HCT116 (cell line): ENCODE measurements around the gene U2AF2. TPM values are rescaled to one million over a fixed set of nuclear protein-coding genes. Genes with fewer than 3 reads are reported as not detected.

Experiments
- ATAC-seq: fragments of 200-7000 bp; cut with Tn5 transposase; 2 replicates; pipeline ENCODE4 v1.9.1; 2020; ENCODE audit warnings: mild to moderate bottlenecking, moderate library complexity
- BruUV-seq: library from RNA; stranded (reverse); fragments of 400-500 nt; replicated peaks from 2 replicates; lab custom pipeline; 2021; lab: Mats Ljungman, UMichigan
- CTCF ChIA-PET: fragments of 300-600 bp; sonication (Branson Sonifier 250); formaldehyde crosslinking; loops from one replicate; lab custom pipeline; 2021; ENCODE audit warnings: antibody characterized with exemption; lab: Charles Lee
- POLR2A ChIA-PET: fragments of 300-600, 350-600 bp; sonication (Branson Sonifier 250); formaldehyde crosslinking; loops from one replicate; lab custom pipeline; 2021; ENCODE audit warnings: antibody characterized with exemption; lab: Charles Lee
- RAD21 ChIA-PET, 2 experiments: fragments of 300-600 bp; sonication (Branson Sonifier 250); formaldehyde crosslinking; loops; one replicate each; lab custom pipeline; 2023; ENCODE audit warnings: low total read pairs in 2 of 2; ENCODE audit not compliant: uncharacterized antibody in 2 of 2, unreplicated experiment in 2 of 2, low non-redundant PET in 1 of 2; lab: Charles Lee
- DNase-seq: peaks from one replicate; pipeline ENCODE4 v3.0.0-alpha.2; 2010; ENCODE audit warnings: low read depth, low spot score
- H2AFZ ChIP-seq: fragments of 200-600 bp; shearing (Covaris generic), sonication (generic); 2 replicates; pipeline ENCODE4 v1.6.1; 2017; ENCODE audit warnings: low read depth, mixed run types, mixed read lengths, antibody characterized with exemption, low read length; ENCODE audit not compliant: poor library complexity, severe bottlenecking
- H3K27ac ChIP-seq: 2 replicates; pipeline ENCODE4 v1.5.1; 2012; ENCODE audit warnings: low read depth, low read length
- H3K27me3 ChIP-seq: fragments of 200-600 bp; sonication (generic); 2 replicates; pipeline ENCODE4 v1.6.1; 2016; ENCODE audit warnings: mixed run types, low read length, mixed read lengths; ENCODE audit not compliant: insufficient read depth
- H3K36me3 ChIP-seq, 2 experiments: fragments of 200-500 bp in 1 of 2; fragments of 200-600 bp in 1 of 2; sonication (Bioruptor generic) in 1 of 2; sonication (generic) in 1 of 2; 2 replicates each; pipeline versions ENCODE4 v1.5.1 to v1.6.1; 2014 to 2016; ENCODE audit warnings: low read length in 2 of 2, inconsistent platforms in 1 of 2, mixed read lengths in 1 of 2, mixed run types in 1 of 2; ENCODE audit not compliant: insufficient read depth in 2 of 2, control insufficient read depth in 1 of 2
- H3K4me1 ChIP-seq, 2 experiments: fragments of 200-600 bp in 1 of 2; sonication (generic) in 1 of 2; 2 replicates each; pipeline versions ENCODE4 v1.5.1 to v1.6.1; 2012 to 2017; ENCODE audit warnings: low read length in 2 of 2, inconsistent platforms in 1 of 2, mild to moderate bottlenecking in 1 of 2, mixed read lengths in 1 of 2, mixed run types in 1 of 2, moderate library complexity in 1 of 2; ENCODE audit not compliant: insufficient read depth in 2 of 2, control insufficient read depth in 1 of 2
- H3K4me2 ChIP-seq: fragments of 200-600 bp; sonication (generic); 2 replicates; pipeline ENCODE4 v1.6.1; 2017; ENCODE audit warnings: mixed run types, low read length, mixed read lengths
- H3K4me3 ChIP-seq, 2 experiments: fragments of 200-600 bp in 1 of 2; sonication (generic) in 1 of 2; replicated peaks in 1 of 2; 2 replicates each; pipeline ENCODE4 v1.5.1; 2011 to 2016; ENCODE audit warnings: low read length in 2 of 2, control low read depth in 1 of 2, low read depth in 1 of 2, mild to moderate bottlenecking in 1 of 2, mixed read lengths in 1 of 2, mixed run types in 1 of 2
- H3K79me2 ChIP-seq: fragments of 200-600 bp; sonication (generic); 2 replicates; pipeline ENCODE4 v1.6.1; 2017; ENCODE audit warnings: mild to moderate bottlenecking, mixed run types, low read length, moderate library complexity, mixed read lengths; ENCODE audit not compliant: insufficient read depth
- H3K9ac ChIP-seq: fragments of 200-600 bp; sonication (generic); 2 replicates; pipeline ENCODE4 v1.6.1; 2016; ENCODE audit warnings: low read length, mixed read lengths
- H3K9me2 ChIP-seq: fragments of 200-600 bp; sonication (generic), shearing (Covaris generic); 2 replicates; pipeline ENCODE4 v1.6.1; 2017; ENCODE audit warnings: mixed run types, mild to moderate bottlenecking, moderate library complexity; ENCODE audit not compliant: insufficient read depth
- H3K9me3 ChIP-seq, 2 experiments: fragments of 200-500 bp in 1 of 2; fragments of 200-600 bp in 1 of 2; sonication (Bioruptor generic) in 1 of 2; sonication (generic) in 1 of 2; 2 replicates each; pipeline ENCODE4 v1.6.1; 2014 to 2017; ENCODE audit warnings: low read length in 2 of 2, mixed read lengths in 2 of 2, inconsistent platforms in 1 of 2, low read depth in 1 of 2, mild to moderate bottlenecking in 1 of 2, mixed run types in 1 of 2, moderate library complexity in 1 of 2; ENCODE audit not compliant: control insufficient read depth in 1 of 2, insufficient read depth in 1 of 2
- H4K20me1 ChIP-seq: fragments of 200-600 bp; sonication (generic), shearing (Covaris generic); 2 replicates; pipeline ENCODE4 v1.6.1; 2017; ENCODE audit warnings: mixed run types, mild to moderate bottlenecking, moderate library complexity; ENCODE audit not compliant: insufficient read depth
- CEBPB ChIP-seq: IDR thresholded peaks from 2 replicates; pipeline ENCODE4 v1.6.1; 2012; ENCODE audit warnings: low read depth
- EGR1 ChIP-seq: IDR thresholded peaks from 2 replicates; pipeline ENCODE4 v1.6.1; 2012; ENCODE audit warnings: low read depth
- EZH2 ChIP-seq: fragments of 200-600 bp; sonication (generic); IDR thresholded peaks from 2 replicates; pipeline ENCODE4 v1.6.1; 2017; ENCODE audit warnings: antibody characterized with exemption, mixed run types
- JUND ChIP-seq: IDR thresholded peaks from 2 replicates; pipeline ENCODE4 v1.6.1; 2012
- POLR2A ChIP-seq: IDR thresholded peaks from 2 replicates; pipeline ENCODE4 v1.7.0; 2011; ENCODE audit warnings: borderline replicate concordance; ENCODE audit not compliant: insufficient read depth, insufficient read length; ENCODE audit errors: extremely low read depth
- RAD21 ChIP-seq: IDR thresholded peaks from 2 replicates; pipeline ENCODE4 v1.6.1; 2012; ENCODE audit warnings: low read depth, mild to moderate bottlenecking
- REST ChIP-seq: IDR thresholded peaks from 2 replicates; pipeline ENCODE4 v1.6.1; 2012; ENCODE audit warnings: low read depth
- SIN3A ChIP-seq: IDR thresholded peaks from 2 replicates; pipeline ENCODE4 v1.6.1; 2012; ENCODE audit warnings: low read depth
- YY1 ChIP-seq: IDR thresholded peaks from 2 replicates; pipeline ENCODE4 v1.6.1; 2011; ENCODE audit warnings: low read length, low read depth, moderate library complexity, mild to moderate bottlenecking; ENCODE audit not compliant: insufficient replicate concordance; ENCODE audit errors: extremely low read depth
- ZFX ChIP-seq: fragments of 450-650 bp; IDR thresholded peaks from 2 replicates; pipeline ENCODE4 v1.6.1; 2017
- intact Hi-C: fragments of 100-400 bp; cut with micrococcal nuclease; formaldehyde crosslinking; loops from 2 replicates; pipeline ENCODE4 v1.10.0; 2022
- total RNA-seq: library from RNA; stranded (reverse); gene quantifications from one replicate; pipeline ENCODE4 v1.2.1, GENCODE V29; 2021; ENCODE audit not compliant: unreplicated experiment
- TF ChIP-seq, protein P1 (sequence below): IDR thresholded peaks from 2 replicates; pipeline ENCODE4 v1.6.1; 2012

U2AF2 gene
- total RNA-seq, 1 experiment from 2014 or later, result 259 TPM

GRCh38 chr19:55680339-55681130 lies 25.7 kb downstream of the U2AF2 start:
- RAD21 ChIA-PET, result no interaction called here
- DNase-seq, result no peak

More at GRCh38 chr19:55680339-55681130, 25.7 kb downstream of the U2AF2 start:
- H3K4me2 ChIP-seq, result no peak overlapping the region
- H3K79me2 ChIP-seq, result peaks cover 93% of the 10 kb centered on the region
- no peak overlapping the region for H3K27ac ChIP-seq
- H3K4me3 ChIP-seq, result no peak overlapping the region
- peaks cover 9 to 24% of the 10 kb centered on the region in 2 experiments for H3K4me1 ChIP-seq
- H3K9me3 ChIP-seq, result no peaks in the 10 kb centered on the region
- ATAC-seq, result no peak
- TF ChIP-seq REST (no peak), CEBPB (no peak), EZH2 (no peak), YY1 (no peak), JUND (no peak), RAD21 (no peak), POLR2A (no peak), EGR1 (no peak), ZFX (no peak), SIN3A (no peak)
- TF ChIP-seq, protein P1, sequence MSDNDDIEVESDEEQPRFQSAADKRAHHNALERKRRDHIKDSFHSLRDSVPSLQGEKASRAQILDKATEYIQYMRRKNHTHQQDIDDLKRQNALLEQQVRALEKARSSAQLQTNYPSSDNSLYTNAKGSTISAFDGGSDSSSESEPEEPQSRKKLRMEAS, result no peak
- BruUV-seq, result no TSS peak
- H3K9me2 ChIP-seq, result no peaks in the 10 kb centered on the region
- H3K9ac ChIP-seq, result no peak overlapping the region
- intact Hi-C loops, result no loop called here
- H2AFZ ChIP-seq, result no peak overlapping the region
- H3K36me3 ChIP-seq, result peaks cover 20 to 35% of the 10 kb centered on the region in 2 experiments; a peak in 3 of 4 replicates
- H3K27me3 ChIP-seq, result no peaks in the 10 kb centered on the region
- ChIA-PET POLR2A (no interaction called here), CTCF (no interaction called here)
- H4K20me1 ChIP-seq, result no peaks in the 10 kb centered on the region
